MG63 (cell line): ENCODE results near the gene CDK2AP2. TPM values are rescaled to one million over a fixed set of nuclear protein-coding genes. Genes with fewer than 3 reads are reported as not detected.

Experiments used
- DNase-seq: peaks from one replicate; pipeline ENCODE4 v3.0.0-alpha.2; 2020
- H3K27me3 ChIP-seq: fragments of 250-450 bp; sonication (Bioruptor Pico); 2 replicates; pipeline ENCODE4 v1.5.1; 2020; ENCODE audit warnings: mild to moderate bottlenecking, moderate library complexity
- H3K36me3 ChIP-seq: fragments of 250-450 bp; sonication (Bioruptor Pico); 2 replicates; pipeline ENCODE4 v1.5.1; 2020; ENCODE audit warnings: mild to moderate bottlenecking, moderate library complexity
- H3K4me3 ChIP-seq: fragments of 250-450 bp; sonication (Bioruptor Pico); 2 replicates; pipeline ENCODE4 v1.5.1; 2020; ENCODE audit warnings: mild to moderate bottlenecking, moderate library complexity
- H3K9me3 ChIP-seq: fragments of 250-450 bp; sonication (Bioruptor Pico); 2 replicates; pipeline ENCODE4 v1.5.1; 2020; ENCODE audit warnings: mild to moderate bottlenecking, moderate library complexity
- total RNA-seq: library from RNA; depleted of rRNA; stranded (reverse); fragments of >200 nt; shearing (Covaris generic); gene quantifications from 2 replicates; pipeline ENCODE4 v1.2.3, GENCODE V29; 2014; ENCODE audit warnings: low replicate concordance

The CDK2AP2 gene
- total RNA-seq, 1 experiment from 2014 or later, result 14.1 TPM

- H3K9me3 ChIP-seq, result no peaks in the 10 kb centered on the region
- DNase-seq, result peak; percentile 94
- no peaks in the 10 kb centered on the region for H3K27me3 ChIP-seq
- H3K4me3 ChIP-seq, result peak overlapping the region; percentile 78
- H3K36me3 ChIP-seq, result peaks cover 11% of the 10 kb centered on the region
Observed at GRCh38 chr11:67508486-67509121, 642 bp upstream of the CDK2AP2 start.

- Histone ChIP-seq H3K36me3 (peaks cover 11% of the 10 kb centered on the region), H3K27me3 (no peaks in the 10 kb centered on the region), H3K4me3 (peak overlapping the region; percentile 78), H3K9me3 (no peaks in the 10 kb centered on the region)
- DNase-seq, result no peak
Observed at GRCh38 chr11:67507242-67507863, 609 bp downstream of the CDK2AP2 start.

GRCh38 chr11:67506426-67507051 is 1.4 kb downstream of the CDK2AP2 start:
- no peak overlapping the region for H3K4me3 ChIP-seq
- H3K27me3 ChIP-seq, result no peaks in the 10 kb centered on the region
- DNase-seq, result no peak
- peaks cover 17% of the 10 kb centered on the region for H3K36me3 ChIP-seq
- H3K9me3 ChIP-seq, result no peaks in the 10 kb centered on the region

- Histone ChIP-seq H3K4me3 (peak overlapping the region; percentile 75), H3K36me3 (peaks cover 19% of the 10 kb centered on the region), H3K27me3 (no peaks in the 10 kb centered on the region), H3K9me3 (no peaks in the 10 kb centered on the region)
- peak; percentile 98 for DNase-seq
Observed at GRCh38 chr11:67505605-67506396, 2.2 kb downstream of the CDK2AP2 start.

DNA sequence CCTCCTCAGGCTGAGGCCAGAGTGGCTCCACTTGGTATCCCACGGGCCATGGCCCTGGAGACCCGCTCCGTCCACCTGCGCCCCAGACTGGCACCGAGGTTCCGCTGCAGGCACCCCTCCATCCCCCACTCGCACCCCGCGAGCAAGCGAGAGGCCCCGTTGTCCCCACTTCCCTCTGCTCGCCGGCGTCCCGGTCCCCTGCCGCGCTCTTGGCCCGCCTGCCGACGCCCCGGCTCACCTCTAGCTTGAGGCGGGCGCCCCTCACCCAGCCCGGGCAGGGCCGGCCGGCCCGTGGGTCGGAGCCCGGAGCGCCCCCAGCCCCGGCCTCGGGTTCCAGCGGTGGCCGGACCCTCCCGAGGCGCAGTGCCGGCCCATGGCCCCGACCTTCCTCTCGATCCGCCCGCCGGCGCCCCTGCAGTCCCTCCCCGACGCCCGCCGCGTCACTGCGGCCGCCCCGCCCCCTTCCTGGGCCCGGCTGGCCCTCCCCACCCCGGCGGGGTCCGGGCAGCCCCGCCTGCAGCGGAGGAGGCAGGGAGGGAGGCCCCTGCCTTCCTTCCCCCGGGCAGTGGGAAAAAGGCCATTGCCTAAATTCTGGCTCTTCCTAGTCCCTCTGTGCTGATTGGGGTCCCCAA is 2.9 kb downstream of the CDK2AP2 start, which contains the start of gene PITPNM1:
PITPNM1 (minus strand) TSS at position 414 of the 632 bp plus-strand sequence. CDS start 1,183 bp downstream, outside the sequence.
- Histone ChIP-seq H3K4me3 (peak within 1 kb of the TSS; percentile 75), H3K27me3 (no peaks in the 10 kb centered on the region), H3K9me3 (no peaks in the 10 kb centered on the region), H3K36me3 (peaks cover 19% of the 10 kb centered on the region)
- DNase-seq, result peak; percentile 78

- Histone ChIP-seq H3K9me3 (no peaks in the 10 kb centered on the region), H3K4me3 (peak overlapping the region; percentile 75), H3K27me3 (no peaks in the 10 kb centered on the region), H3K36me3 (peaks cover 19% of the 10 kb centered on the region)
- DNase-seq, result peak; percentile 38
Observed at GRCh38 chr11:67504005-67504949, 3.7 kb downstream of the CDK2AP2 start.

DNA sequence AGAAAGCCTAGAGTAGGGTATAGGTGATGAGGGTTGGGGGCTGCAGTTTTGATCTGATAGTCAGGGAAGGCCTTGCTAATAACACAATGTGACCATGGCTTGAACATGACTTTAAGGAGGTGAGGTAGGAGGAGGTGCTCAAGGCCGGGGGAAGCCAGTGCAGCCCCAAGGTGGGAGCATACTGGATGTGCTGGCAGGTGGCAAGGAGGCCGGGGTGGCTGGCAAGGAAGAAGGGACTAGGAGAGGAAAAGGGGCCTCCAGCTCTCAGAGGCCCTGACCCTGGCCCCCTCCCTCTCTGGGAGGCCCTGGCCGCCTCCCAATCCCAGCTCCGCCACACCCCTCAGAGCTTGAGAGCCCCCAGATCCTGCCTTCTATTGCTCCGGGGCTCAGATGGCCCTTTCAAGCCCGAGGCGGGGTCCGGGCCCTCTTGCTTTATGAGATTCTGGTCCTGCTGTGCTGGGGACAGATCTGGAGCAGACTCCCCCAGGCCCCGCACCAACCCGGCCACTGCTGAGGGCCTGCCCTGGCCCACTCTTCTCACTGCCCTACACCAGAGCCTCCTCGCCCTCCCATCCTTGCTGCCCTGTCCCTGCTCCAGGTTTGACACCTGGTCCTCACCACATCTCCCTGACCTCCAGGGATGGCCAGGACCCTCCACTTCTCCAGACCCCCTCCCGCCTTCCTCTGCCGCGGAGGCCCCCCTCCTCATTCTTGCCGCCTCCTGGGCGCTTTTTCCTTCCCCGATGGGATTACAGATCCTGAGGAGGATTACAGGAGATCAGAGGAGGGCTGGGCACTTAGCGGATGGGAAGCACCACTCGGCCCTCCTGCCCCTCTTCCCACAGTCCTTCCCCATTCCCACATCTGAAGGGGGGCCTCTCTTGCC is 4.6 kb downstream of the CDK2AP2 start:
- no peak for DNase-seq

GRCh38 chr11:67502328-67502979 is 5.5 kb downstream of the CDK2AP2 start:
- Histone ChIP-seq H3K9me3 (no peaks in the 10 kb centered on the region), H3K27me3 (no peaks in the 10 kb centered on the region), H3K36me3 (peaks cover 19% of the 10 kb centered on the region), H3K4me3 (no peak overlapping the region)
- DNase-seq, result no peak

More for the DNA sequence above, 4.6 kb downstream of the CDK2AP2 start:
- H3K9me3 ChIP-seq, result no peaks in the 10 kb centered on the region
- H3K4me3 ChIP-seq, result peak overlapping the region; percentile 75
- no peaks in the 10 kb centered on the region for H3K27me3 ChIP-seq
- peaks cover 19% of the 10 kb centered on the region for H3K36me3 ChIP-seq

GRCh38 chr11:67501854-67502253 is 6.1 kb downstream of the CDK2AP2 start:
- no peaks in the 10 kb centered on the region for H3K9me3 ChIP-seq
- peaks cover 13% of the 10 kb centered on the region for H3K36me3 ChIP-seq
- no peak overlapping the region for H3K4me3 ChIP-seq
- H3K27me3 ChIP-seq, result no peaks in the 10 kb centered on the region
- no peak for DNase-seq

GRCh38 chr11:67500831-67501715 is 6.9 kb downstream of the CDK2AP2 start:
- Histone ChIP-seq H3K36me3 (peaks cover 7% of the 10 kb centered on the region), H3K9me3 (no peaks in the 10 kb centered on the region), H3K4me3 (no peak overlapping the region), H3K27me3 (no peaks in the 10 kb centered on the region)
- no peak for DNase-seq

DNA sequence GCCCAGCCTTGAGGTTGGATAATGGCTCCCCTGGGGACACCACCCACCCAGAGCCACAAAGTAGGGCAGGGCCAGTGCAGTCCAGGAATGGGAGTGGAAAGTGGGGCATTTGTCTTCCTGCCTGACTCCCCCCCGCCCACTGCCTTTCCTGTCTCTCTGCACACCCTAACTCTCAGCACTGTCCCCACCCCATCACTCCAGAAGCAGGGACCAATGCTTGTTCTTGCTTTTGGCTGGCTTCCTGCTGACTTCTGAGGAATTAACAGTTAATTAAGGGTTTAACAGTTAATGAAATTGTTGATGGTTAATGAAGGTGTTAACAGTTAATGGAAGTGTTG is 7.5 kb downstream of the CDK2AP2 start:
- Histone ChIP-seq H3K4me3 (no peak overlapping the region), H3K36me3 (peaks cover 7% of the 10 kb centered on the region), H3K27me3 (no peaks in the 10 kb centered on the region), H3K9me3 (no peaks in the 10 kb centered on the region)
- no peak for DNase-seq

DNA sequence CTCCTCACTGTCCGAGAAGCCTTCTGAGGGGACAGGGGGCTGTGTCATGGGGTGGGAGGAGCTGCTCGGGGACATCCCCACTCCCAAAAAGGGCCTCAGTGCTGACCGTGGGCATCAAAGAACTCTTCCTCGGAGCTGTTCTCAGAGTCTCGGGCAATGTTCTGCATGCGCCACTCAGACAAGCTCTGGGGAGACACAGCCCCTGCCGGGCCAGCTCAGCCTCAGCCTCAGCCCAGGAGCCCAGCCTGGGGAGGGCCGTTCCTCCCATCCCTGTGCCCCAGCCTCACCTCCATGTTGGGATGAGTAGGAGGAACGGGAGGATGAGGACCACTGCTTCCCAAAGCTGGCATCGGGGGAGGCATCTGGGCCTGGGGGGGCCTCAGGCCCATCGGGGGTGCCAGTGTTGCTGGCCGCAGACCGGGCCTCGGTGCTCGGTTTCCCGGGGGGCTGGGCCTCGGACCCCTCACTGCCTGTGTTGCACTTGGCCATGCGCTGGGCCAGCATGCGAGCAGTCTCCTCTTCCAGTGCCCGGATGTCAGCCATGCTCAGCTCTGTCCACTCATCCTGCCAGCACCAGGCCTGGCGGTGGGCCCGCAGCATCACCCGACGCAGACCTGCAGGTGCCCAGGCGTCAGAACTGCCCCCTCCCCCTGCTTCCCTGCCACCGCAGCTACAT is 8.0 kb downstream of the CDK2AP2 start:
- H3K9me3 ChIP-seq, result no peaks in the 10 kb centered on the region
- no peaks in the 10 kb centered on the region for H3K27me3 ChIP-seq
- peaks cover 7% of the 10 kb centered on the region for H3K36me3 ChIP-seq
- no peak for DNase-seq
- H3K4me3 ChIP-seq, result no peak overlapping the region

GRCh38 chr11:67498544-67498972 is 9.4 kb downstream of the CDK2AP2 start:
- Histone ChIP-seq H3K9me3 (no peaks in the 10 kb centered on the region), H3K27me3 (no peaks in the 10 kb centered on the region), H3K36me3 (peaks cover 7% of the 10 kb centered on the region), H3K4me3 (no peak overlapping the region)
- no peak for DNase-seq
